ENCODE results near the gene SVBP. TPM values are rescaled to one million over a fixed set of nuclear protein-coding genes. Genes with fewer than 3 reads are reported as not detected.

SVBP gene
- total RNA-seq, 1 experiment from 2014 or later: 41.3 TPM

- Histone ChIP-seq H3K23me2 (ENCODE audit: insufficient read length, low read depth, low read length, poor library complexity, severe bottlenecking) (no peaks in the 10 kb centered on the region), H2BK120ac (ENCODE audit: low read depth, low read length, poor library complexity, severe bottlenecking) (no peak overlapping the region), H3K4me2 (ENCODE audit: insufficient read depth, insufficient read length, low read length) (no peak overlapping the region), H3K4ac (ENCODE audit: low read depth, low read length) (no peak overlapping the region), H3K79me1 (ENCODE audit: insufficient read depth, low read depth, low read length, poor library complexity, severe bottlenecking) (no peaks in the 10 kb centered on the region), H3K27ac (ENCODE audit: insufficient read length, low read depth, low read length) (no peak overlapping the region), H2BK5ac (ENCODE audit: insufficient read length, low read length) (no peak overlapping the region), H3K9me3 (ENCODE audit: control insufficient read depth, low read depth, low read length) (no peaks in the 10 kb centered on the region), H3K9ac (ENCODE audit: extremely low read depth, insufficient read length, low read length) (no peak overlapping the region), H3K79me2 (ENCODE audit: insufficient read depth, low read length) (no peaks in the 10 kb centered on the region), H2BK15ac (ENCODE audit: low read depth, low read length) (no peak overlapping the region), H3K56ac (ENCODE audit: insufficient read length, low read depth, low read length) (no peak overlapping the region), H2AK5ac (ENCODE audit: insufficient read length, low read length) (no peak overlapping the region), H3K14ac (ENCODE audit: insufficient read depth, low read length) (no peak overlapping the region), H2BK20ac (ENCODE audit: low read depth, low read length, poor library complexity, severe bottlenecking) (no peak overlapping the region), H3K27me3 (ENCODE audit: insufficient read depth, low read length) (no peaks in the 10 kb centered on the region), H2BK12ac (ENCODE audit: insufficient read length, low read depth, low read length) (no peak overlapping the region), H4K91ac (ENCODE audit: insufficient read length, low read depth, low read length) (no peak overlapping the region), H3T11ph (ENCODE audit: low read length) (no peak overlapping the region), H3K23ac (ENCODE audit: insufficient read length, low read depth, low read length) (no peak overlapping the region), H3K18ac (ENCODE audit: insufficient read length, low read depth, low read length) (no peak overlapping the region), H4K8ac (replicated peaks; ENCODE audit: insufficient read length, low read depth, low read length) (no peak overlapping the region), H2AFZ (ENCODE audit: low read length) (no peak overlapping the region), H4K5ac (ENCODE audit: insufficient read length, low read depth, low read length) (no peak overlapping the region), H3K4me1 (ENCODE audit: insufficient read depth, low read length) (no peaks in the 10 kb centered on the region), H4K20me1 (ENCODE audit: control insufficient read depth, insufficient read depth, insufficient read length) (no peaks in the 10 kb centered on the region)
- no CpG with 5 or more reads among the region's 5 CpGs for WGBS (ENCODE audit: extremely low coverage, insufficient read length, low lambda C conversion rate)
- no peak overlapping the region; a peak in 2 of 7 replicates for H3K27ac Mint-ChIP-seq
- peaks cover 10% of the 10 kb centered on the region in 2 experiments for H3K4me1 Mint-ChIP-seq
- no peak overlapping the region; a peak in 1 of 5 replicates for H3K4me3 Mint-ChIP-seq
- no peaks in the 10 kb centered on the region; the same call in 1 of the 2 replicates for H3K27me3 Mint-ChIP-seq (ENCODE audit: low read depth)
- DNase-seq: no peak
- TF ChIP-seq CTCF (conservative IDR thresholded peaks at IDR 0.05): no peak
- no peaks in the 10 kb centered on the region for H3K9me3 Mint-ChIP-seq
- peaks cover 5 to 25% (median 11%) of the 10 kb centered on the region in 3 experiments; a peak in 6 of 7 replicates for H3K36me3 Mint-ChIP-seq (ENCODE audit: insufficient read depth in 1 of 3, low read depth in 3 of 3)
These were observed 31.1 kb downstream of the SVBP start for GRCh38 chr1:42786097-42786496.
